PFSK-1 (cell line): ENCODE data around the gene CENPT.

Experiments
- POLR2AphosphoS5 ChIP-seq: IDR thresholded peaks from 2 replicates; pipeline ENCODE4 v1.6.1; 2012; ENCODE audit warnings: low read depth, mild to moderate bottlenecking, control low read depth, low read length, moderate library complexity
- SIN3A ChIP-seq: IDR thresholded peaks from 2 replicates; pipeline ENCODE4 v1.6.1; 2012; ENCODE audit warnings: mild to moderate bottlenecking, low read length, moderate library complexity, borderline replicate concordance; ENCODE audit not compliant: insufficient read depth
- TAF1 ChIP-seq: IDR thresholded peaks from 2 replicates; pipeline ENCODE4 v1.6.1; 2012; ENCODE audit warnings: low read length, control low read depth, borderline replicate concordance; ENCODE audit not compliant: insufficient read depth
- TF ChIP-seq, protein P1 (sequence below), 2 experiments: IDR thresholded peaks; 2 replicates each; pipeline versions ENCODE4 v1.6.1 to v1.8.0; 2011 to 2012; ENCODE audit warnings: low read depth in 2 of 2, low read length in 2 of 2, control low read depth in 1 of 2, inconsistent platforms in 1 of 2, mild to moderate bottlenecking in 1 of 2, moderate library complexity in 1 of 2; ENCODE audit not compliant: insufficient read depth in 1 of 2

DNA sequence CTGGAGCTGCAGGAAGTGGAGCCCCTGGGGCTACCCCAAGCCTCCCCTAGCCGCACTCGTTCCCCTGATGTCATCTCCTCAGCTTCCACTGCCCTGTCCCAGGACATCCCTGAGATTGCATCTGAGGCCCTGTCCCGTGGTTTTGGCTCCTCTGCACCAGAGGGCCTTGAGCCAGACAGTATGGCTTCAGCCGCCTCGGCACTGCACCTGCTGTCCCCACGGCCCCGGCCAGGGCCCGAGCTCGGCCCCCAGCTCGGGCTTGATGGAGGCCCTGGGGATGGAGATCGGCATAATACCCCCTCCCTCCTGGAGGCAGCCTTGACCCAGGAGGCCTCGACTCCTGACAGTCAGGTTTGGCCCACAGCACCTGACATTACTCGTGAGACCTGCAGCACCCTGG lies 33.1 kb upstream of the CENPT start:
- TF ChIP-seq TAF1 (no peak), POLR2AphosphoS5 (no peak), SIN3A (no peak)
- TF ChIP-seq, protein P1, sequence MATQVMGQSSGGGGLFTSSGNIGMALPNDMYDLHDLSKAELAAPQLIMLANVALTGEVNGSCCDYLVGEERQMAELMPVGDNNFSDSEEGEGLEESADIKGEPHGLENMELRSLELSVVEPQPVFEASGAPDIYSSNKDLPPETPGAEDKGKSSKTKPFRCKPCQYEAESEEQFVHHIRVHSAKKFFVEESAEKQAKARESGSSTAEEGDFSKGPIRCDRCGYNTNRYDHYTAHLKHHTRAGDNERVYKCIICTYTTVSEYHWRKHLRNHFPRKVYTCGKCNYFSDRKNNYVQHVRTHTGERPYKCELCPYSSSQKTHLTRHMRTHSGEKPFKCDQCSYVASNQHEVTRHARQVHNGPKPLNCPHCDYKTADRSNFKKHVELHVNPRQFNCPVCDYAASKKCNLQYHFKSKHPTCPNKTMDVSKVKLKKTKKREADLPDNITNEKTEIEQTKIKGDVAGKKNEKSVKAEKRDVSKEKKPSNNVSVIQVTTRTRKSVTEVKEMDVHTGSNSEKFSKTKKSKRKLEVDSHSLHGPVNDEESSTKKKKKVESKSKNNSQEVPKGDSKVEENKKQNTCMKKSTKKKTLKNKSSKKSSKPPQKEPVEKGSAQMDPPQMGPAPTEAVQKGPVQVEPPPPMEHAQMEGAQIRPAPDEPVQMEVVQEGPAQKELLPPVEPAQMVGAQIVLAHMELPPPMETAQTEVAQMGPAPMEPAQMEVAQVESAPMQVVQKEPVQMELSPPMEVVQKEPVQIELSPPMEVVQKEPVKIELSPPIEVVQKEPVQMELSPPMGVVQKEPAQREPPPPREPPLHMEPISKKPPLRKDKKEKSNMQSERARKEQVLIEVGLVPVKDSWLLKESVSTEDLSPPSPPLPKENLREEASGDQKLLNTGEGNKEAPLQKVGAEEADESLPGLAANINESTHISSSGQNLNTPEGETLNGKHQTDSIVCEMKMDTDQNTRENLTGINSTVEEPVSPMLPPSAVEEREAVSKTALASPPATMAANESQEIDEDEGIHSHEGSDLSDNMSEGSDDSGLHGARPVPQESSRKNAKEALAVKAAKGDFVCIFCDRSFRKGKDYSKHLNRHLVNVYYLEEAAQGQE (IDR thresholded peaks at IDR 0.05; ENCODE audit: insufficient read depth in 1 of 2, low read depth in 2 of 2, low read length in 2 of 2): no peak
